HPDE6-E6E7 (cell line): ENCODE results near the gene GBP4.

Experiments
- DNase-seq: peaks from one replicate; pipeline ENCODE4 v3.0.0; 2011; ENCODE audit warnings: missing footprints; ENCODE audit errors: extremely low spot score

The GBP4 gene

DNA sequence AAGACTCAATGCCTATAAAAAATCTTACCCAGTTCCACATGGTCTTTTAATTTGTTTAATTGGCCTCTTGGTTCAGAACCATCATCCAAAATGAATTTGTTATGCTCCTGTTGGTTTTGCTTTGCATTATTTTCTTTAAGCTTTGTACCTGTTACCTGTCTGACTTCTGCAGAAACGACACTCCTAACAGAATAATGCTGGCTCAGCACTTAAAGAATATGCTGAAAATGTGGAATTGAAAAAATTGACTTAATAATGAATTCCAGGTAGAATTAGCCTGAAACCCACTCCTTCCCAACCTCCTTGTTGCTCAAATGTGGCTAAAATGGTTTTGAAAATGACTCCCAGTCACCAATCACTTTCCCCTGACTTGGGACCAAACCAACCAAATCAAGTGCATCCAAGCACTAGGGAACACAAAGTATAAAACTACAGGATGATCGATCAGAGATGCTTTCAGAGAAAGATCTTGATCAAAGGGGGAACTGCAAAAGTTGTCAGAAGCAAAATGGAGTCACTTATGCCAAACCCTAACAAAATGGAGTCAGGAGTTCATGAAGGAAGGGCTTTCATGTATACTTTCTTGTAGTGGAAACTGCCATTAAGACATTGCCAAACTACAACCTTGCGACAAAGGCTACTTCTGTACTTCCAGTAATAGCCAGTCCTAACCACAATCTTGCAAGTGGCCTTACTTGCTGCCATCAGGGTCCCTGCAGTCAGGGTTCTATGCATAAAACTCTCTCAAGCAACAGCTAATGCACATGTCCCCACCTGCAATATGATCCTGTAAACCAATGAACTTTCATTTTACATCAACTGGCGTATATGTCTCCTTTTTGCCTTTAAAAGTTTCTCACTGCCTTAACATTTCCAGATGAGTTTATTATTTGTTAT, 28.3 kb downstream of the GBP4 start:
- no peak for DNase-seq

GRCh38 chr1:89169166-89169565, 29.6 kb downstream of the GBP4 start:
- no peak for DNase-seq

DNA sequence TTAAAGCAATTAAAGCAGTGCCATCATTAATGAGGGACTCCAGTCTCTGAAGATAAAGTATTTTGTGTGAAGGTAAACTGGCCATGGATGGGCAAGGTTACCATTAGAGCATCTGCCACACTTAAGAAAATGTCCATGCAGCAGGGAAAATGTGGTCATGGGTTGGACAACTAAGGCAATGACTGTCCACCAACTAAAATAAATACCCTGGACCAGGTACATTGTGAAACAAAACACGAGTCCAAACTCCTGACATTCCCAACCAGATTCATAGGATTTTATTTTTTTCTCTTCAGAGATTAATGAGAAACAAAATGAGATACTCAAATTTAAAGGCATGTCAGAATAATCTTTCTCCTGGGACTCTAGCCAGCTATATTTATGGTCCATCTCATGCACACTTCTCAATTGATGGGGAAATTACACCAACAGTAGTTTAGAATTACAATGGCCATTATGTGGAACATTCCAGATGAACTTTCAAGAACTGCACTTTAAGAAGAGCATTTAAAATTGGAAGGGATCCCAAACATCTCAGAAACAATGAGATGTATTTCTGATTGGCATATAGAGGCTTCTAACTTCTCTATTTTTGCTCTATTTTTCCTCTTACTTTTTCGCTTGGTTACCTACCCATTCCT, 31.0 kb downstream of the GBP4 start:
- DNase-seq, result no peak

GRCh38 chr1:89166705-89167104, 32.0 kb downstream of the GBP4 start:
- no peak for DNase-seq

GRCh38 chr1:89165811-89166210, 32.9 kb downstream of the GBP4 start:
- DNase-seq, result no peak

DNA sequence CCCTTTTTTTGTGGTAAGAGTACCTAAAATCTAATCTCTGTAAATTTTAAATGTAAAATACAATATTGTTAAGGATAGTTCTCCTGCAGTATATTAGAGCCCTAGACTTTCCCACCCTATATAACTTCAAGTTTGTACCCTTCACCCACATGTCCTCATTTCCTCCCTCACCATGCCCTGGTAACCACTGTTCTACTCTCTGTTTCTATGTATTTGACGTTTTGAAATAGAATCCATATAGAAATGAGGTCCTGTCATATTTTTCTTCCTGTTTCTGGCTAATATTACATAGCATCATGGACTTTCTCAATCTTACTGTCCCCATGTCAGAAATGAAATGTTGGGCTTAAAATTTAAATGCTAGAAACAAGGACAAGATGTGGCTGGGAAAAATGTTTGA, 47.7 kb downstream of the GBP4 start:
- DNase-seq, result no peak

DNA sequence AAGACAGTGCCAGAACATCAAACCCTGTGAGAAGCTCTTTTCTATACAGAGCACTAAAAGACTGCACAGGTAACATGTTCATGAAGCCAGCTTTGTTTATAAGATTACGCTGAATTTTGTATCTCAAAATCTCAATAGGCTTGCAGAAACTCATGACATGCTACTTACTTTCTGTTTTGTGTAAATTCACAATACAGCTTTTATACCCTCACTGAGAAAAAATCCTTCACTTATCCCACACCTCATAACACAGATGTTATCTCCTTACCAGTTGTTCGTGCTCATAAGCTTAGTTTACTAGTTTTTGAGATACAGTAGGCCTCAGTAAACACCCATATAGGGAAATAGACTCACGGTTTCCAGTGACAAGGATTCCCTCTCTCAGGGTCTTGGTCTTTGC, 48.8 kb downstream of the GBP4 start:
- DNase-seq, result no peak

- DNase-seq, result no peak
These were observed 49.5 kb downstream of the GBP4 start for GRCh38 chr1:89149229-89149628.

- DNase-seq, result no peak
These were observed 50.8 kb downstream of the GBP4 start for GRCh38 chr1:89147678-89148658.

DNA sequence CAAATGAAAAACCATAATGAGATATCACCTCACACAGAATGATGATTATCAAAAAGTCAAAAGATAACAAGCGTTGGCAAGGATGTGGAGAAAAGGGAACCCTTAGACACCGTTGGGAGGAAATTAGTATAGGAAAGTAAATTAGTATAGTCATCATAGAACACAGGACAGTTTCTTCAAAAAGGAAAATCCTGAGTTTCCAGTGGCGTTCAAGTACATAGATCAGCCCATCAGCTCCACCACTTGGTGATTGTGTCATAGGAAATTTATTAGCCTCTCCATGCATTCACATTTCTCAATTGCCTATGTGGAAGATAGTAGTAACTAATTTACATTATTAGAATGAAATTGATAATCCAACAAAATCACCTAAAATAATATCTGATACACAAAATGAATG, 52.0 kb downstream of the GBP4 start:
- no peak for DNase-seq

GRCh38 chr1:89143484-89143883, 55.3 kb downstream of the GBP4 start:
- no peak for DNase-seq

DNA sequence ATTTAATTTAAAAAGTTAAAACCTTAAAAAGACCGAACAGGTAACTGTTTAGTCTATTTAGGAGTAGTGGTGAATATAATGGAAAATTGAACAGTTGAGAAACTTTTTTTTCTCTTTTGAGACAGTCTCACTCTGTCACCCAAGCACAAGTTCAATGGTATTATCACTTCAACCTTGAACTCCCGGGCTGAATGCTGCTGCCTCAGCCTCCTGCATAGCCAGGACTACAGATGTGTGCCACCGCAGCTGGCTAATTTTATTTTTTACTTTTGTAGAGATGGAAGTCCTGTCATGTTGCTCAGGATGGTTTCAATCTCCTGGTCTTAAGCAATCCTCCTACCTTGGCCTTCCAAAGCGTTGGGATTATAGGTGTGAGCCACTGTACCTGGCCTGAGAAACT, 56.6 kb downstream of the GBP4 start:
- DNase-seq, result no peak

- DNase-seq, result no peak
These were observed 65.0 kb downstream of the GBP4 start for GRCh38 chr1:89133747-89134146.
